Astrocyte of the spinal cord (primary cell): ENCODE results near the gene ARL17B.
"Not testable (repeated sequence)": the region's sequence is repeated elsewhere in the genome, so short reads cannot be mapped to it uniquely, and the experiment has no call there.

Experiments
- DNase-seq: peaks from one replicate; pipeline ENCODE4 v3.0.0; 2011; ENCODE audit warnings: low read depth, low spot score
- H3K4me3 ChIP-seq: 2 replicates; pipeline ENCODE4 v1.5.1; 2011; ENCODE audit warnings: low read depth, mild to moderate bottlenecking, low read length, moderate library complexity
- in situ Hi-C: cut with HindIII; loops from 2 replicates; pipeline ENCODE4 v1.10.0; 2017; ENCODE audit warnings: low sequenced_read_pairs

The ARL17B gene

GRCh38 chr17:46224864-46225263 lies 136.7 kb downstream of the ARL17B start:
- DNase-seq, in situ Hi-C loops: not testable (repeated sequence)
- H3K4me3 ChIP-seq, result peak overlapping the region; percentile 40
